GM21576 (cell line): ENCODE results near the gene FLII.

ENCODE experiments used
- ATAC-seq: cut with Tn5 transposase; IDR thresholded peaks from one replicate; pipeline ENCODE4 v1.9.1; 2021; ENCODE audit warnings: mild to moderate bottlenecking, moderate library complexity; ENCODE audit not compliant: unreplicated experiment

Gene FLII

DNA sequence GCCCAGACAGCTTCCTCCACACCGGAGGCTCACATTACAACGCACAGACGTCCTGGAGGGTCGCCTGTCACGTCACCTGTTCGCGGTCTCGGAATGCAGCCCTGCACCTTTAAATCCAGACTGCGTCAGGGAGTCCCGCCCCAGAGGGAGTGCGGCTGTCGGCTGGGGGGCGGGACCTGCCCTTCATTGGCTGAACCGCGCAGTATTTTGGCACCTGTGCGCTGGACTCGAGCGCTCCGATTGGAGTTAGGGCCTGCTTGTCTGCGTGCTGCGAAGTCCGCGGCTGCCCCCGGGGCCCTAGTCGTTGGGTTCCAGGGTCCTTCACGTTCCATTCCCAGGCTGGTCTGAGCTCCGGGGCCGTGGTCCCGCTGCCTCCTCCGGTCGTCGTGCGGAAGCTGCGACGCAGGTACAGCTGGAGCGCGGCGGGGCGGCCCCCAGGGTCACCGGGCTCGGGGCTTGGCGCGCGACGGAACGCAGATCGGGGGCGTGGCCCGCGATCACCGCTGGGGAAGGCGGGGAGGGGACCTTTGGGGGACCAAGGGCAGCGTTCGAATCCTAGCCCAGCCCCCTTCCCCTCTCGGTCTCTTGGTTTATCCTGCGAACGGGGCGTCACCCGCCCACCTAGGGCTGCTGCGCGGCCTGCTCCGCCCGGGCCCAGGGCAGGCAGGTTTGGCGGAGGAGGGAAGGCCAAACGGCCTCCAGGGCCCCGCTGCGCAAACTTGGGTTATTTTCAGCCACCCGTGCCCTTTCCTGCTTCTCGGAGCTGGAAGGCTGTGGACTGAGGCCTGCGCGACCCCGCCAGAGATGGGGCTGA is 2.0 kb upstream of the FLII start, which contains the start of gene MIEF2:
TSS of gene MIEF2 (plus strand) at position 331 of the 814 bp plus-strand sequence. CDS start 2,059 bp downstream, outside the sequence.
- ATAC-seq = peak; percentile 71

DNA sequence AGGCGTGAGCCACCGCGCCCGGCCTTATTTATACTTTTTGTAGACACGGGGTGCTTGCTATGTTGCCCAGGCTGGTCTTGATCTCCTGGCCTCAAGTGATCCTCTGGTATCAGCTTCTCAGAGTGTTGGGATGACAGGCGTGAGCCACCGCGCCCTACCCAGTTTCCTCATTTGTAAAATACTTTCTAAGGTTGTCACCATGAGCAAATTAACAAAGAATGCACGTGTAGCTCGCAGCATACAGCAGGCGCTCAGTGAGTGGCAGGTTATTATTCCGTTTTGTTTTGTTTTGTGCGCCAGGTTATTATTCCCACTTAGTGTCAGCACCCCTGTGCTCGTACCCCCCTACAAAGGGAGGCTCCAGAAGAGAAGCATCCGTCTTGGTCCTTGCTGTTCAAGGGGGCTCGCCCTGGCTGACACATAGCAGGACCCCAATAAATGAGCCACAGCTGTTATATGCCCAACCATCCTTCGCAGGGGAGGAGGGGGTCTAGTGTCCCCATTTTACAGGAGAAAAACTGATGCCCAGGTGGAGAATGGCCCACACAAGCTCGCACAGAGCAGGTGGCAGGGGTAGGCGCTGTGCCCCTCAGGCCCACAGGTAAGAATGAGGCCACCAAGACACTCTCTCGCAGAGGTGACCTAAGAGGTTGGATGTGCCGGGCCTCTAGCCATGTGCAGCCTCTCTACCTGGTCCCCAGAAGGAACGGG is 1.2 kb upstream of the FLII start:
- no peak for ATAC-seq

DNA sequence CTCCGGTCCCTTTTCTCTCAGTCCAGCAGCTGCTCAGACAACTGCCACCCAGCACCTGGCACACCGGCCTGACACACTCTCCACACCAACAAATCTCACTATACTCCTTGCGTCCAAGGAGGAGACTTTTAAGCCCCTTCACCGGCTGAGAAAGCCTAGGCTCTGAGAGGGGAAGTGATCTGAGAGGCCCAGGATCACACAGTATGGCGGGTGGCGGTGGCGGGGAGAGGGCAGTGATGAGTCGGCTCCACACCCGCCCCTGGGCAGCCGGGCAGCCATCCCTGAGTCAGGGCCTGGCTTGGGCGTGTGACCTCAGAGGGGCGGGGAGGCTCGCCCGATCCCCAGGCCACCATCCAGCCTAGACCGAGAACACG is 569 bp downstream of the FLII start:
- ATAC-seq = peak; percentile 26

DNA sequence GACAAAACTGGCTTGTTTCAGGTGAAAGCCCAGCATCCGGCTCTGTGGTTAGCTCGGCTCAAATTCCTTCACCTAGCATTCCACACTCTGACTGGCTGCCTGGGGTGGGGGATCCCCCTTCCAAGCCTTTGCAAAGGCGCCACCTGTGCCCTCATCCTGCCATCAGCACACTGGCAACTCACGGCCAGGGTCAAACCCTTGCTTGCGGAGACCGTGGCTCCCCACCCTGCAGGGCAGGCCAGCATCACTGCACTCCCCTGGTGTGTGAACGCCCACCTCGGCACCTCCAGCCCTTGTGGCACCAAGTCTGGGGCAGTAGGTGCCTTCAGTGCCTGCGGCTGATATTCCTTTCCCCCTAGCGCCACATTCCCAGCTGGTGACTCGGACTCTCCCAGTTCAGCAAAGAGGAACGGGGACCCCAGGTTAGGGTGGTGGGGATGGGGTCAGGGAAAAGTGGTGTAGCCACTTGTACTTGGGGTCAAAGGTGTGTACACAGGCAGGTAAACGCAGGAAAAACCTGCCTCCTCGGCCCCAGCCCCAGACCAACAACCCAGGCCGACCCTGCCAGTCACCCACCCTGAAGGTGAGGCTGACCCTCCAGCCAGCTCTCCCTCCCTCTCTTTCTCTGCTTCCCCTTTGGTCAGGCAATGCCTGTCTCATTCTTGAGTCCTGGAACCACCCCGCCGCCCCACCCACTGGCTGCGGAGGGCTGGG is 1.1 kb downstream of the FLII start:
- peak; percentile 2 for ATAC-seq

DNA sequence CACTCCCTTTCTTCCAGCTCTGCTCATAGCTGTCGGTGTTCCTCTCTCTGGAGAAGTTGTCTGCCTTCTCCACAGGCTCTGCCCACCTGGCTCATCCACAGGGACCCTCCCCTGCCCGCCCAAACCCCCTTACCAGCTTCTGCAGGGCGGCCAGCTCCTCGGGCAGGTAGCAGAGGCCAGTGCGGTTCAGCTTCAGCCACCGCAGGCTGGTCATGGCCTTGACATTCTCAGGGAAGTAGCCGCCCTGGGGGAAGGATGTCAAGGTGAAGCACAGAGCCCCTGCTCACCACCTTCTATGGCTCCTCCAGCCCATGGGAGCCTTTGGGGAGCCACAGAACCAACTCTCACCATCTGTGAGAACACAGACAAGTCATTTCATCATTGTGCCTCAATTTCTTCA is 1.8 kb downstream of the FLII start:
- ATAC-seq = no peak

DNA sequence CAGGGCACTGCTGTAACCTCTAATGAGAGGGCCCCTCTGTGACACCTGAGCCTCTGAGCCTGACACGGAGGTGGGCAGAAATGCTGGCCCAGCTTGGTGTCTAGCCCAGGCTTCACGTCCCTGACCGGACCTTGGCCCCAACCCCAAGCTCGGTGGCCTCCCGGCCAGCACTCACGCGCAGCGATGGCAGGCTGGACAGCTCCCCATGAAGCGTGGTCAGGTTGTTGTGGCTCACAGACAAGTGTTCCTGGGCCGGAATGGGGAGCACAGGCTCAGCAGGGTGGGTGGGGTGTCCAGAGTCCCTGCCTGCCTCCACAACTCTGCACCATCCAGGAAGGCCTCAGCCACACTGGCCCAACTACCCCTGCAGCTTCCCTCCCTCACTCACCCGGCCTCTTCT is 2.2 kb downstream of the FLII start:
- ATAC-seq = no peak

DNA sequence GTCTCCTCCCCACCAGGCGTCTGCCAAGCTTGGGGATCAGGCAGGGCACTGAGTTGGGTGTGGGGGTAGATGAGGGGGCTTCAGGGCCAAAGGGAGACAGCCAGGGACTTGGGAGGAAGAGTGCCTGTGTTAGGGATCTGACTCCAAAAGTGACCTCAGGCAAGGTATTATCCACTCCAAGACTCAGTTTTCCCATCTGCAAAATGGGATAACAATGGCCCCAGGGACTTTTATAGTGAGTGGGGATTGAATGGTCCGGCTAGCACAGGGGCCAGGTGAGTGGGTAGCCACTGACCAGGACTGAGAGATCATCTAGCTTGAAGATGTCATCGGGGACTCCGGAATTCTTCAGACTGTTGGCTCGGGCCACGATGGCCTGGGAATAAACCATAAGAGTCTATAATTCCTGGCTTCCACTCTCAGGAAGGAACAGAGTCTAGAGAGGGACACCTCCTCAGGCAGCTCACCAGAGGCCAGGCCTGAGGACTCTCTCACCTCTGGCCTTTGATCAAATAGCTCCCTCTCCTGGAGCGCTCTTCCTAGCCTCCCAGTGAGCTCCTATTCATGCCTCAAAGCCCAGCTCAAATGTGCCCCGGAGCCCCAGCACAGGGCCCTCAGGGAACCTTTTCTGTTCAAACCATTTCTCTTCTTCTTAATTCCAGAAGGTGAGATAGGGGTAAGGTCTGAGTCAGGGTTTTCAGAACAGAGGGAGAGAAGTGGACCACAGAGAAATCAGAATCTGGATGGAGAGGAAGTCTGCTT is 3.5 kb downstream of the FLII start:
- ATAC-seq = no peak

DNA sequence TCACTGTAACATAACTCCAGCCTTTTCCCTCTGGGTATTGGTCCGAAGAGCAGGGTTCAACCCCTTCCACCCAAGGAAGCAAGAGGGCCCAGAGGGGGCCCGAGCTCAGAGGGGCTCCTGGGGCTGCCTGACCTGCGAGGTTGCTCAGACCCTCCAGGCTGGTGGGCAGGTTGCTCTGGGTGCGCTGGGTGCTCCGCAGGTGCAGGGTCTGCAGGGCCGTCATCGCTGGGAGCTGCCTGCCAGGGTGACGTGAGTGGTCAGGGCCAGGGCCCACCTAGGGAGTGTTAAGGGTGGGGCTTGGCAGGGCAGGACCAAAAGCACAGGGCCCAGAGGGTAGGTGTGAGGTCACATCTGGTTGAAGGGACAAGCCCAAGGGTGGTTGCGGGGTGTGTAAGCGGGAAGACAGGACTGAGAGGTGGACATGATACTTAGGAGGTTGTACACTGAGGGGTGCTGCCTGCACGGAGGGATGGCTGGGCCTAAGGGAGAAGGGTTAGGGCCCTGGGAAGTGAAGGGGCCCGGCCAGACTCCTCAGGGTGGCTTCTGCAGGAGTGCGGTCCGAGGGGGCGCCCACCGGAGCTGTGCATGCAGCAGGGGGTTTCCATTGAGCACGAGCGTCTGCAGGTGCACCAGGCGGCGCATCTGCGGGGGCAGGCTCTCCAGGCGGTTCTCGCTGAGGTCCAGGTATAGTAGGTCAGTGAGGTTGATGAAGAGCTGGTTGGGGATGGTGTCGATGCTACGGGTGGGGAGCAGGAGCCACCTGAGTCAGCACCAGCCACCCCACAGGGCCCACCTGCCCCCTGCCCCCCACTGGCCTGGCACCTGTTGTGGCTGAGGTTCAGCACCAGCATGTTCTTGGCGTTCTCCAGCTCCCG is 4.4 kb downstream of the FLII start:
- no peak for ATAC-seq

DNA sequence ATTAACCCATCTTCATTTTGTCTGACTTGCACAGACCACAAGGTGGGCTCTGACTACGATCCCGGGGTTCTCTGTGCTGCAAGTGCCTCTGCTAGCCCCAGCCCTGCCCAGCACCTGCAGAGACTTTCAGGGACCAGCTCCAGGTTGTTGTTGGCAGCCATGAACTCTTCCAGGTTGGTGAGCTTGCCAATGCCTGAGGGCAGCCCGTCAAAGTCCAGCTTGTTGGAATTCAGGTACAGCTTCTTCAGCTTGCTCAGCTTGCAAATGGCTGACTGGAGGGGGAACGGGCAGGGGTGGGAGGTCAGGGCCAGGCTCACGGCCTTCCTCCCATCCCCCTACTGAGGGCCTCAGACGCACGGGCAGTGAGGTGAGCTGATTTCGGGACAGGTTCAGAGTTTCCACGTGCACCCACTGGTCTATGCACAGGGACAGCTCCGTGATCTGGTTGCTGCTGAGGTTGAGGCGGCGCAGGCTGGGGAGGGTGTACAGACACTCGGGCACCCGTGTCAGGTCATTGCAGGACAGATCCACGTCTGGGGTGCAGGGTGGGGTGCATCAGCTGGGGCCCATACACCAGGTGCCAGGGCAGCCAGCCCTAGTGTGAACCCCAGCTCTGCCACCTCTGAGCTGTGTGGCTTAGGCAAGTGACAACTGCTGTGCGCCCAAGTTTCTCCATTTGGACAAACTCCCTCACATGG is 5.2 kb downstream of the FLII start:
- ATAC-seq = no peak

DNA sequence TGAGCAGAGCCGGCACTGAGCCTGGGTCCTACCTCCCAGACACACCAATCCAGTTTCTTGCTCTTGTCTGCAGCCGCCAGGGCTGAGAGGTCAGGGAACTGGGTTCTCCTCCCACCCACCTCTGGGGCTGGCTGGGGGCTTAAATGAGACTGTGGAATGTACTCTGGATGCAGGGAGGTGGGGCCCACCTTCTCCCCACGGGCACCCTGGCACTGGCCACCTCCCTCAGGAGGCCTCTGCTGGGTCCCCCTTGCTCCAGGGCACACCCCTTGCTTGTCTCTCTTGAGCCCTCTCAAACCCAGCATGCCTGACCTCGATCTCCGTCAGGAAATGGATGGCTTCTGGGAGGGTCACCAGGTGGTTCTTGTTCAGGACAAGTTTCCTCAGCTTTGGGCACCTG is 6.4 kb downstream of the FLII start:
- no peak for ATAC-seq

DNA sequence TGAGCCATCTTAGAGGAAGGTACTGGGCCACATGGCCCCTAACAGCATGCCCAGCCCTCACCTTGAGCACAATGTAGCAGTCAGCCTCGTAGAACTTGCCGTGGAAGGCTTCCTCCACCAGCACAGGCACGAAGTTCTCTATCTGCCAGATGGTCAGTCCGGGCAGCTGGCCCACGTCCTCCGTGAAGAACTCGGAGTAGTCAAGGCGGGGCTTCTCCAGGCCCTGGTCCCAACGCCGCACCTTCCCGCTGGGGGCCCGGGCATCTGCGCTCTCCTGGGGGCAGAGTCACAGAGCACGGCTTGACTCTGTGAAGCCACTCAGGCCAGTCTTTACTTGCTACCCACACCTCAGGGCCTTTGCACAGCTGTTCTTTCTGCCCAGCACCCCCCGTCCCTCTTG is 7.3 kb downstream of the FLII start:
- no peak for ATAC-seq

DNA sequence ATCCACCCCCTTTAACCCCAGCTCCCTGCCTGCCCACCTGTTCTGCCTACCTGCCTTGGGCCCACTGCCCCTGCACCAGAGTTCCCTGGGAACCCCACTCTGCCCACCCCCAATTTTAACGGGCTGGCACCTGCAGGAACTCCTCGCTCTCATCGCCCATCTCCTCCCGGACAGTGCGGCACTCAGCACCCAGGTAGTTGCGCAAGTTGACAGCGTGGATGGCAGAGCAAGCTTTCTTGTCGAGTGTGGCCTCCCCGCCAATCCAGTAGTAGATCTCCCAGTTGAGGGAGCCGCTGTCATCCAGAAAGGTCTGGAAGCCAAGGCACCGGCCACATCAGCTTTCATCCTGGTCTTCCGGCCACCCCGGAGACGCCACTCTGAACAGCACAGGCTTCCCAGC is 7.8 kb downstream of the FLII start:
- no peak for ATAC-seq

DNA sequence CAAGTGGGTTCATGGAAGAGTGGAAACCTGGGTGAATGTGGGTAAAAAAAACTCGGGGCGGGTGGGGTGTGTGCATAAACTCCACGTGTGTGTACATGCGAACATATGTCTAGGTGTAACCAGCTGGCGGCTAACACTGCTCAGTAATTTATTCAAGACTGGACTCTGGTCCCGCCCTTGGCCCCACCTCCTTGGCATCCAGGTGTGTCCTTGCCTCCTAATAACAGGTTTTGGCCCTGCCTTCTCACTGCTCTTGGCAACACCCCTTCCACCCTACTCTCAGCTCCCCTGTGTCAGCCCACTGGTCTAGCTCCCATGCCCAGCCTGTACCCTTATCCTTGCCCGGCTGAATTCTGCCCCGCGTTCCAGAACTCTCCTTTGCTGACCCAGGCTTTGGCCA is 8.3 kb downstream of the FLII start:
- ATAC-seq = no peak

DNA sequence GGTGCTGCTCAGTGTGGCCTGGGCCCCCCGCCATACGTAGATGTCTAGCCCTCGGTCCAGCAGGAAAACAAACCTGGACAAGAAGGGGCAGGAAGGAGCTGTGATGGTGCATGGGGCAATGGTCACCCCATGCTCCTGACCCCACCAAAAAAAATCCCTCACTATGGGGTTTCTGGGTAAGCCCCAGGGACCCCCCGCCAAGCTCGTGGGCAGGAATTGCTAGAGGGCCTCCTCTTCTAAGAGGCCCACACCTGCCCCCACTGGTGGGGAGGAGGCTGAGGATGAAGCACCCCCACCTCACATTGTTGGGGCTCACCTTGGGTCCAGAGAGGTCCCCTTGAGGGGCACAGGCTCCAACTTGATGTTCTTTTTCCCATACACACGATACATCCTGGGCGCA is 9.7 kb downstream of the FLII start:
- no peak for ATAC-seq

DNA sequence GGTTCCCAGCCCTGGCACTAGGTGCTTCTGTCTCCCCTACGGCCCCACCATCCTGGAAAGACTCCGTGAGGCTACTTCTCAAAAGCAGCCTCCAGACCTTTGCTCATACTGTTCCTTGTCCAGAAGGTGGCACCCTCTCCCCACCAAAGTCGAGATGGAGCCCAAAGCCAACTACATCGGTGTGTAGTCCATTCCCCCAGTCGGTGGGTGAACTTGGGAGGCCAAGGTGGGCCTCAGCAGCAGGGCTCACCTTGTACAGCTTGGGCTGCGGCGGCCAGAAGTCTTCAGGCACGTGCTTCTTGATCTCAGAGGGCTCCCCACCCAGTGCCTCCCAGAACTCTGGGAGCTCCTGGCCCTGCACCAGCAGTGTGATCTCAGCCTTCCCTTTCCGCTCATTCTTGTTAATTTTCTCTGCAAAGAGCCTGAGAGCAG is 10.2 kb downstream of the FLII start:
- no peak for ATAC-seq

DNA sequence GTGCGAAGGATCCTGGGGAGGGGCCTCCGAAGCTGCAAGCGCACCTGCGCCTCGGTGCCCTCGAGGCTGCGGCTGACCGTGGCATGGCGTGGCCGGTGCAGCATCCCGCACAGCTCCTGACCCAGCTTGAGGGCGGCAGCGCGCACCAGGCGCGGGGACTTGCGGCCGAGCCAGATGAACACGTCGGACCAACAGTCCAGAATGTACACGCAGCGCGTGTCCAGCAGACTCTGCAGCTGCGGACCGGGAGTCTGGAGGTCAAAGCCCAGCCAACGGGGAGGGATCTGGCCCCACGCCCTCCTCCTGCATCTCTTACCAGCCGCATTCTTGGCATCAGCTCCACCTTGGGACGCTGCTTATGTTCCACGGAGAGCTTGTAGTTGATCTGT is 10.9 kb downstream of the FLII start:
- ATAC-seq = no peak

DNA sequence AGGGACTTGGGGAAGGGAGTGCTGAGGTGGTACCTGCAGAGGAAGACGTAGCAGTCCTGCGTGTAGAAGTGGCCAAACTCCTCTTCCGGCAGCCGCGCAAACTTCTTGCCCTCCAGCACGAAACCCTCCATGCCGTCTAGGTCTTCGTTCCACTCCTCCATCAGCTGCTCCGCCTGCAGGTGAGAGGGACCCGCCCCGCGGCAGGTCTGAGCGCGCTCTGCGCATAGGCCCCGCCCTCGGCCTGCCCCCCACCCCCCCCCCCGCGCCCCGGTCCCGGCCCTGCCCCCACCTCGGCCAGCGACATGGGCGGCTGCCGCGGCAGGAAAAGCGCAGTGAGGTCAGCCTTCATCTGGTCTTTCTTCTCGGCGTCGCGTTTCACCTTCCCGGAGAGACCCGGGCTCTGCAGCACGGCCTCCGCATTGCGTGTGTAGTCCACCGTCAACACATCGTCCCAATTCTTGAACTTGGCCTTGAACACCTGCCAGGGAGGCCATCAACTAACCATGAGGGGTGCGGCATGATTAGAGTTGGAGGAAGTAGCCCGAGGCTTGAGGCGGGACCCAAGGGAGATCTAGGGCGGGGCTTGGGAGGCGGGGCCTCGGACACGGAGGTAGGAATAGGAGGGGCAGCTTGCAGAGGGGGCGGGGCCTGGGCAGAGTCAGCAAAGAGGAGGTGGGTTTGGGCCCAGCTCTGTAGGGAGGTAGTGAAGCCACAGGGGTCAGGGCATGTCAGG is 11.5 kb downstream of the FLII start:
- ATAC-seq = no peak

DNA sequence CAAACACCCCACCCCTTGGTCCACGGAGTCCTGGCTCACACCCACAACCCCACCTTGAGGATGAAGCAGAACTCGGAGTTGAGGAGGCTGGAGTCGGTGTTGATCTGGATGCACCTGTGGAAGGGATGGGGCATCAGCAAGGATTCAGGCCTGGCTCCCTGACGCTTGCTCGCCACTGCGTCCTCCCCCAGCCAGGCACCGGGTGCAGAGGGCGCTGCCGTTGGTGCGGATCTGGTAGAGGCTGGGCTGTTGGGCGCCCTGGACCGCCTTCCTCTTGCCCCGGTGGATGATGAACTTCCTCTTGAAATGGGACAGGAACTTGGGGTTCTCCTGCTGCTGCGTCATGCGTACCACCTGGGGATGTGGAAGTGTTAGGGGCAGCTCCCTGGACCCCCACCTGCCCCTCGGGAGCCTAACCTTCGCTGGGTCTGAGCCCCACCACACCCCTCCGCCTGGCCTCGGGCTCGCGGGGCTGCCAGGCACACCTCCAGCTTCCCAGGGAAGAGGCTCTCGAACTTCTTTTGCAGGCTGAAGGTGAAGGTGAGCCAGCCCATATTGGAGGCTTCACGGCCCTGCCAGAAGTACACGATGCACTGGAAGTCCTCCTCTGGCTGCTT is 12.3 kb downstream of the FLII start:
- ATAC-seq = no peak
